Keratinocyte (primary cell): ENCODE measurements around the gene YPEL4. TPM values are rescaled to one million over a fixed set of nuclear protein-coding genes. Genes with fewer than 3 reads are reported as not detected.
A peak's percentile ranks its signal among the peaks of the same experiment; 100 is the strongest.

ENCODE experiments used
- DNase-seq: peaks from one replicate; pipeline ENCODE4 v3.0.0-alpha.2; 2011; ENCODE audit warnings: low read depth, missing footprints, low spot score
- FAIRE-seq: peaks from 2 replicates; lab custom pipeline; 2011; peaks lifted over from hg19 to GRCh38; lab: Jason Lieb, UNC
- H2AFZ ChIP-seq: 2 replicates; pipeline ENCODE4 v1.6.0; 2012; ENCODE audit warnings: low read length, control low read depth, inconsistent platforms; ENCODE audit not compliant: control insufficient read depth
- H3K27ac ChIP-seq: 2 replicates; pipeline ENCODE4 v1.5.1; 2011; ENCODE audit warnings: low read length; ENCODE audit not compliant: control insufficient read depth, insufficient read depth
- H3K27me3 ChIP-seq: 3 replicates; pipeline ENCODE4 v1.6.0; 2011; ENCODE audit warnings: low read length; ENCODE audit not compliant: control insufficient read depth, insufficient read depth; ENCODE audit errors: extremely low read depth
- H3K36me3 ChIP-seq, 2 experiments: 2 replicates in 1 of 2; 3 replicates in 1 of 2; pipeline ENCODE4 v1.5.1; 2011; ENCODE audit warnings: low read length in 2 of 2, mild to moderate bottlenecking in 1 of 2; ENCODE audit not compliant: control insufficient read depth in 2 of 2, insufficient read depth in 2 of 2; ENCODE audit errors: extremely low read depth in 1 of 2
- H3K4me1 ChIP-seq: 3 replicates; pipeline ENCODE4 v1.5.1; 2011; ENCODE audit warnings: low read length; ENCODE audit not compliant: control insufficient read depth, insufficient read depth; ENCODE audit errors: extremely low read depth
- H3K4me2 ChIP-seq: 3 replicates; pipeline ENCODE4 v1.6.0; 2011; ENCODE audit warnings: low read depth, low read length; ENCODE audit not compliant: control insufficient read depth, insufficient read depth; ENCODE audit errors: extremely low read depth
- H3K4me3 ChIP-seq, 3 experiments: fragments of 200-600 bp in 1 of 3; sonication (generic) in 1 of 3; 2 replicates in 2 of 3; 3 replicates in 1 of 3; pipeline ENCODE4 v1.5.1; 2011 to 2016; ENCODE audit warnings: low read length in 3 of 3, mild to moderate bottlenecking in 3 of 3, control low read depth in 2 of 3, inconsistent platforms in 1 of 3, low read depth in 1 of 3, mixed read lengths in 1 of 3, mixed run types in 1 of 3, moderate library complexity in 1 of 3; ENCODE audit not compliant: control insufficient read depth in 2 of 3, insufficient read depth in 2 of 3; ENCODE audit errors: extremely low read depth in 1 of 3
- H3K79me2 ChIP-seq: 2 replicates; pipeline ENCODE4 v1.6.0; 2012; ENCODE audit warnings: low read length; ENCODE audit not compliant: control insufficient read depth, insufficient read depth
- H3K9ac ChIP-seq: 3 replicates; pipeline ENCODE4 v1.6.0; 2011; ENCODE audit warnings: low read length; ENCODE audit not compliant: control insufficient read depth, insufficient read depth; ENCODE audit errors: extremely low read depth
- H3K9me1 ChIP-seq: 3 replicates; pipeline ENCODE4 v1.6.0; 2011; ENCODE audit warnings: low read length; ENCODE audit not compliant: control insufficient read depth, insufficient read depth; ENCODE audit errors: extremely low read depth
- H3K9me3 ChIP-seq: 2 replicates; pipeline ENCODE4 v1.5.1; 2012; ENCODE audit warnings: low read depth, low read length; ENCODE audit not compliant: control insufficient read depth
- H4K20me1 ChIP-seq: 3 replicates; pipeline ENCODE4 v1.6.0; 2011; ENCODE audit warnings: low read length; ENCODE audit not compliant: control insufficient read depth, insufficient read depth; ENCODE audit errors: extremely low read depth
- CTCF ChIP-seq, 3 experiments: IDR thresholded peaks in 1 of 3; conservative IDR thresholded peaks in 1 of 3; optimal IDR thresholded peaks in 1 of 3; 2 replicates in 2 of 3; 3 replicates in 1 of 3; pipeline versions ENCODE3 to v1.5.1; 2011; ENCODE audit warnings: low read length in 3 of 3, mild to moderate bottlenecking in 3 of 3, moderate library complexity in 2 of 3, control low read depth in 1 of 3, inconsistent platforms in 1 of 3; ENCODE audit not compliant: insufficient read depth in 2 of 3; ENCODE audit errors: extremely low read depth in 1 of 3
- EZH2 ChIP-seq: IDR thresholded peaks from one replicate; pipeline ENCODE4 v1.6.1; 2012; ENCODE audit warnings: inconsistent platforms, mild to moderate bottlenecking, low read length, moderate library complexity
- dilution Hi-C: fragments of 300-500 bp; cut with MboI; formaldehyde crosslinking; loops from one replicate; pipeline ENCODE4 v1.7.0; 2020; ENCODE audit warnings: low sequenced_read_pairs; ENCODE audit not compliant: extremely low pct_ligation_motif_present
- polyA plus RNA-seq, 5 experiments: library from polyadenylated mRNA; depleted of rRNA in 3 of 5; stranded (reverse) in 3 of 5; stranded (forward) in 1 of 5; unstranded in 1 of 5; fragments of >200 nt; gene quantifications; 1 replicate in 1 of 5; 2 replicates in 3 of 5; 3 replicates in 1 of 5; pipeline versions ENCODE4 v1.2.1 to v1.2.3, GENCODE V29; 2011 to 2012; ENCODE audit warnings: missing spikeins in 2 of 5, low read depth in 1 of 5, low replicate concordance in 1 of 5

The YPEL4 gene
- polyA plus RNA-seq, 1 donor (not counting 4 experiments of a cell fraction or from before 2014, with no cell fraction given) = not detected

- H3K4me1 ChIP-seq = peaks cover 6% of the 10 kb centered on the region
- no peaks in the 10 kb centered on the region for H3K36me3 ChIP-seq
- no peak for FAIRE-seq
- H3K27ac ChIP-seq = no peak overlapping the region
- no peaks in the 10 kb centered on the region for H3K79me2 ChIP-seq
- TF ChIP-seq EZH2 = no peak
- TF ChIP-seq CTCF (optimal IDR thresholded peaks at IDR 0.05 in 1 of 3, IDR thresholded peaks at IDR 0.05 in 1 of 3, conservative IDR thresholded peaks at IDR 0.05 in 1 of 3; ENCODE audit: extremely low read depth in 1 of 3, insufficient read depth in 2 of 3, low read length in 3 of 3) = no peak
- H2AFZ ChIP-seq = peak overlapping the region; percentile 45
- DNase-seq = no peak
- dilution Hi-C loops = no loop called here
- H4K20me1 ChIP-seq = no peaks in the 10 kb centered on the region
- H3K27me3 ChIP-seq = peaks cover 3% of the 10 kb centered on the region
- no peak overlapping the region for H3K9ac ChIP-seq
- peak overlapping the region; percentile 31 to 57 (median 46) for H3K4me3 ChIP-seq
- peak overlapping the region; percentile 46 for H3K4me2 ChIP-seq
- H3K9me3 ChIP-seq = no peaks in the 10 kb centered on the region
- H3K9me1 ChIP-seq = no peaks in the 10 kb centered on the region
These were observed 51.5 kb downstream of the YPEL4 start for GRCh38 chr11:57597916-57598830.

GRCh38 chr11:57597461-57597915 lies 52.2 kb downstream of the YPEL4 start, which contains the start of gene SERPING1:
TSS of gene SERPING1 (plus strand) at chr11:57597685. CDS start at chr11:57598271, 586 bp downstream.
- H3K4me3 ChIP-seq = peak within 1 kb of the TSS; percentile 31 to 57 (median 46)
- TF ChIP-seq CTCF (optimal IDR thresholded peaks at IDR 0.05 in 1 of 3, IDR thresholded peaks at IDR 0.05 in 1 of 3, conservative IDR thresholded peaks at IDR 0.05 in 1 of 3; ENCODE audit: extremely low read depth in 1 of 3, insufficient read depth in 2 of 3, low read length in 3 of 3) (no peak), EZH2 (no peak)
- no peak for FAIRE-seq
- DNase-seq = no peak
- no peak within 1 kb of the TSS for H3K9ac ChIP-seq
- H3K36me3 ChIP-seq = no peaks in the 10 kb centered on the region
- no peaks in the 10 kb centered on the region for H3K79me2 ChIP-seq
- H4K20me1 ChIP-seq = no peaks in the 10 kb centered on the region
- H3K9me3 ChIP-seq = no peaks in the 10 kb centered on the region
- peak within 1 kb of the TSS; percentile 46 for H3K4me2 ChIP-seq
- H3K27me3 ChIP-seq = peaks cover 3% of the 10 kb centered on the region
- H3K4me1 ChIP-seq = peaks cover 6% of the 10 kb centered on the region
- H3K9me1 ChIP-seq = no peaks in the 10 kb centered on the region
- dilution Hi-C loops = no loop called here
- no peak within 1 kb of the TSS for H3K27ac ChIP-seq
- peak within 1 kb of the TSS; percentile 45 for H2AFZ ChIP-seq
